Measurements from ENCODE around the gene ARL15.

DNA sequence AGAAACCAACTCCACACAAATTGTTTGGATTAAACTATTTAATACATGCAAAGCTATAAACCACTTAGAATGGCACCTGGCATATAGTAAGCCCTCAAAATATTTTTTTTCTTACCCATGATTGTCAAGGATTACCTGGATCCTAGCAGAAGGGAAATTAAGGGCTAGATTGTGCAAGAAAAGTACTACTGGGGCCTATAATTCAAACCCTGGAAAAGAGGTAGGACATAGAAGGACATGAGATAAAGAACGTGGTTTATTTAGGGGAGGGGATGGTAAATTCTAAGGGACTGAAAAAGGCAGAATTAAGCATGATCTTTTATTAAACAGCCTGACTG is 14.9 kb upstream of the ARL15 start:
- TF ChIP-seq, protein P1, sequence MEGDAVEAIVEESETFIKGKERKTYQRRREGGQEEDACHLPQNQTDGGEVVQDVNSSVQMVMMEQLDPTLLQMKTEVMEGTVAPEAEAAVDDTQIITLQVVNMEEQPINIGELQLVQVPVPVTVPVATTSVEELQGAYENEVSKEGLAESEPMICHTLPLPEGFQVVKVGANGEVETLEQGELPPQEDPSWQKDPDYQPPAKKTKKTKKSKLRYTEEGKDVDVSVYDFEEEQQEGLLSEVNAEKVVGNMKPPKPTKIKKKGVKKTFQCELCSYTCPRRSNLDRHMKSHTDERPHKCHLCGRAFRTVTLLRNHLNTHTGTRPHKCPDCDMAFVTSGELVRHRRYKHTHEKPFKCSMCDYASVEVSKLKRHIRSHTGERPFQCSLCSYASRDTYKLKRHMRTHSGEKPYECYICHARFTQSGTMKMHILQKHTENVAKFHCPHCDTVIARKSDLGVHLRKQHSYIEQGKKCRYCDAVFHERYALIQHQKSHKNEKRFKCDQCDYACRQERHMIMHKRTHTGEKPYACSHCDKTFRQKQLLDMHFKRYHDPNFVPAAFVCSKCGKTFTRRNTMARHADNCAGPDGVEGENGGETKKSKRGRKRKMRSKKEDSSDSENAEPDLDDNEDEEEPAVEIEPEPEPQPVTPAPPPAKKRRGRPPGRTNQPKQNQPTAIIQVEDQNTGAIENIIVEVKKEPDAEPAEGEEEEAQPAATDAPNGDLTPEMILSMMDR (conservative IDR thresholded peaks at IDR 0.05; ENCODE audit: low read depth, low read length) = no peak
- no peak for TF ChIP-seq EZH2 (IDR thresholded peaks at IDR 0.05; ENCODE audit: low read length, unreplicated experiment)

Measured in PC-3 (cell line).